KMS-11 (cell line): ENCODE results near the gene FOXP4.

Source experiments
- H2AFZ ChIP-seq: fragments of 200-600 bp; sonication (generic); 2 replicates; pipeline ENCODE4 v1.6.1; 2016; ENCODE audit warnings: antibody characterized with exemption, mixed run types, low read depth
- H3K27ac ChIP-seq: fragments of 200-600 bp; sonication (generic); 2 replicates; pipeline ENCODE4 v1.6.1; 2016; ENCODE audit warnings: mild to moderate bottlenecking, mixed run types
- H3K27me3 ChIP-seq: fragments of 200-600 bp; sonication (generic); 2 replicates; pipeline ENCODE4 v1.6.1; 2017; ENCODE audit warnings: mild to moderate bottlenecking, low read depth, mixed run types, moderate library complexity; ENCODE audit not compliant: insufficient read depth
- H3K36me3 ChIP-seq: fragments of 200-600 bp; sonication (generic); 2 replicates; pipeline ENCODE4 v1.6.1; 2017; ENCODE audit warnings: mild to moderate bottlenecking, mixed run types; ENCODE audit not compliant: insufficient read depth
- H3K4me1 ChIP-seq: fragments of 200-600 bp; sonication (generic); 2 replicates; pipeline ENCODE4 v1.6.1; 2016; ENCODE audit warnings: mild to moderate bottlenecking, low read depth, mixed run types; ENCODE audit not compliant: poor library complexity, severe bottlenecking
- H3K4me2 ChIP-seq: fragments of 200-600 bp; sonication (generic); 2 replicates; pipeline ENCODE4 v1.7.0; 2016; ENCODE audit warnings: mild to moderate bottlenecking, mixed run types
- H3K4me3 ChIP-seq: fragments of 200-600 bp; sonication (generic); IDR thresholded peaks from 2 replicates; pipeline ENCODE4 v1.6.1; 2017; ENCODE audit warnings: low read depth, low read length, mixed read lengths; ENCODE audit not compliant: insufficient read depth
- H3K79me2 ChIP-seq: fragments of 200-600 bp; sonication (generic); 2 replicates; pipeline ENCODE4 v1.6.1; 2016; ENCODE audit warnings: low read depth, mixed run types; ENCODE audit not compliant: insufficient read depth
- H3K9ac ChIP-seq: fragments of 200-600 bp; sonication (generic); 2 replicates; pipeline ENCODE4 v1.6.1; 2016; ENCODE audit warnings: mild to moderate bottlenecking, mixed run types
- H4K20me1 ChIP-seq: fragments of 200-600 bp; sonication (generic); 2 replicates; pipeline ENCODE4 v1.6.1; 2016; ENCODE audit warnings: mild to moderate bottlenecking, mixed run types; ENCODE audit not compliant: insufficient read depth
- CTCF ChIP-seq: fragments of 200-600 bp; sonication (generic); conservative IDR thresholded peaks from 2 replicates; pipeline ENCODE4 v1.6.1; 2017; ENCODE audit warnings: low read depth, mild to moderate bottlenecking, antibody characterized with exemption, low read length, moderate library complexity, mixed read lengths

FOXP4 gene

DNA sequence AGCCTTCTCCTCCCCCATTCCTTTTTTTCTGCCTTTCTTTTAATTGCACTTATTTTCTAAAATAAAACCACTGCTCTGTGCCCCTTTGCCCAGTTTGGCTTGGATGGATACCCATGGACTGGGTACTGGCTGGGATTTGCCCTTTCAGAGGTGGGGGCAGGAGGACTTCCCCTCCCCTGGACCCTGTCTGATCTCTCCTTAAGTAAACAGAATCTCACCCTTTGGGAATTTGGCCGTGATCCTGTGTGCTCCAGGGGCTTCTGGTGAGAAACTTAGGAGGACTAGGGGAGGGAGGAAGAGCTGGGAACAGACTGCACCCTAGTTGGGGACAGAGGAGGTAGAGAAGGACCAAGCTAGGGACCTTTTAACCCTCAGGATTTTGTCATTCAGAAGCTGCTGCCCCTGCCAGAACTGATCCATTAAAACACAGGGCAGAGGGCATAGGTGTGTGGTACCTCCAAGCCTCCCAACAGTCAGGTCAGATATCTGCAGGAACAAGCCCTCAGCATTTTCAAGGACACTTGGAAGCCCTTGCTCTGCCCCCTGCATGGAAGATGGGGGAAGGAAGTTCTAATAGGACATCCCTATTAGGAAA, 7.3 kb downstream of the FOXP4 start:
- no peaks in the 10 kb centered on the region for H4K20me1 ChIP-seq
- no peak overlapping the region for H3K9ac ChIP-seq
- no peaks in the 10 kb centered on the region for H3K36me3 ChIP-seq
- no peak overlapping the region for H3K4me3 ChIP-seq
- no peaks in the 10 kb centered on the region; the same call in 1 of the 2 replicates for H3K79me2 ChIP-seq
- H3K27ac ChIP-seq: no peak overlapping the region
- H3K4me1 ChIP-seq: no peaks in the 10 kb centered on the region
- TF ChIP-seq CTCF: no peak
- H2AFZ ChIP-seq: no peak overlapping the region
- no peaks in the 10 kb centered on the region for H3K27me3 ChIP-seq
- no peak overlapping the region for H3K4me2 ChIP-seq

DNA sequence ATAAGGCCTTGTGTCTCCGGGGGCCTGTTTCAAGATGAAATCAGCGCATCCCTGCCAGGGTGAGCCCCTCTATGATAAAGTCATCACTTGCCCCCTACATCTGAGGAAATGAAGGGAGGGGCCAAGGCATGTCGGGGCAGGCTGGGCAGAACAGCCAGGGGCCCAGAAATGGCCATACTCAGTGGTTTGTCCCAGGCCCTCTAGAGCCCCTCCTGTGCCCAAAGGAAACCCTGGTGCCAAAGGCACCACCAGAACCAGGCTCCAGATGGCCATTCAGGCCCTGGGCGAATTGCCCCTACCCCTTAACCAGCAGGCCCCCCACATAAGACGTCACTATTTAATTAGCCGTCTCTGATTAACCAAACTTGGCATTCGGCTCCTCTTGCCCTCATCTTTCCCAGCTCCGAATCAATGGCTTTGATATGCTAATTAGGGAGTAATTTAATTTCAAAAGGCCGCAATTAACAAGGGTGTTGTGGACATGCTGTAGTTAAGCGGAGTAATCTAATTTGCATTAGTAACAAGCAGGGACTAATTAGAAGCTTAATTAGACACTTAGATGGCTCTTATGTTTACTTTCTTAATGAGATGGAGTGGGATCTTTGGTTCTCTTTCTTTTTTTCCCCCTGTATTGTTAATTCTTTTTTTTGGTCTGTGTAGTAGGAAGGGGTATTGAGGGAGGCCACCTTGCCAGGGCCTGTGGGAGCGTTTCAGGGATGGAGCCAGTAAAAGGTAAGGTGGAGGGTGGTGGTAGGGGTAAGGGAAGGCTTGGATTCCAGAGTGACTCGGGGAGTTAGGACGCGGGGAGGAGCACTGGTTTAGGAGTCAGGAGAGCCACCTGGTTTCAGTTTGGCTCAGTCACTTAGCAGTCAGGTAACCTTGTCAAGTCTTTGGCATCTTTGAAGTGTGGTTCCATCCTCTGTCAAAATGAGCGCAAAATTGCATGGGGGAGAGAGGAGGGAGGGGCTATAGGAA, 9.4 kb downstream of the FOXP4 start:
- H3K27me3 ChIP-seq: no peaks in the 10 kb centered on the region
- H3K9ac ChIP-seq: no peak overlapping the region
- H3K4me3 ChIP-seq: no peak overlapping the region
- TF ChIP-seq CTCF: no peak
- no peaks in the 10 kb centered on the region for H3K4me1 ChIP-seq
- H3K27ac ChIP-seq: no peak overlapping the region
- H2AFZ ChIP-seq: no peak overlapping the region
- no peaks in the 10 kb centered on the region; the same call in 1 of the 2 replicates for H3K79me2 ChIP-seq
- no peak overlapping the region for H3K4me2 ChIP-seq
- H3K36me3 ChIP-seq: no peaks in the 10 kb centered on the region
- H4K20me1 ChIP-seq: no peaks in the 10 kb centered on the region

DNA sequence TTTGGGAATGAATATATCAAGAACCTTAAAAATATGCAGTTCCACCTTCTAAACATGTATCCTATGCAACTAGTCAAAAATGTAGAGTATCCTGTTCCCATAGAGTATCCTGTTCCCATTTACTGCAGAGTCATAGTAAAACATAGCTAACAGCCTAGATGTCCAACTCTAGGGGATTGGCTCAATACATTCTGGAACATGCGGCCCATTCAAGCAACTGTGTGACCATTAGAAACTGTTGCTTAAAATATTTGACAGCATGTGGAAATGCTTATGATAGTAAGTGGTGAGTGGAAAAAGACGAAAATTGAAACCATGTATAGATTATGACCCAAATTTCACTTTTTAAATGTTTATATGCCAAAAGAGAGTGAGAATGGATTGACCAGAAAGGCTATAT, 11.2 kb downstream of the FOXP4 start:
- H3K27ac ChIP-seq: no peak overlapping the region
- no peak for TF ChIP-seq CTCF
- no peak overlapping the region for H3K9ac ChIP-seq
- H4K20me1 ChIP-seq: no peaks in the 10 kb centered on the region
- no peaks in the 10 kb centered on the region for H3K79me2 ChIP-seq
- H3K27me3 ChIP-seq: no peaks in the 10 kb centered on the region
- no peak overlapping the region for H2AFZ ChIP-seq
- H3K36me3 ChIP-seq: no peaks in the 10 kb centered on the region
- H3K4me1 ChIP-seq: no peaks in the 10 kb centered on the region
- no peak overlapping the region for H3K4me2 ChIP-seq
- H3K4me3 ChIP-seq: no peak overlapping the region

DNA sequence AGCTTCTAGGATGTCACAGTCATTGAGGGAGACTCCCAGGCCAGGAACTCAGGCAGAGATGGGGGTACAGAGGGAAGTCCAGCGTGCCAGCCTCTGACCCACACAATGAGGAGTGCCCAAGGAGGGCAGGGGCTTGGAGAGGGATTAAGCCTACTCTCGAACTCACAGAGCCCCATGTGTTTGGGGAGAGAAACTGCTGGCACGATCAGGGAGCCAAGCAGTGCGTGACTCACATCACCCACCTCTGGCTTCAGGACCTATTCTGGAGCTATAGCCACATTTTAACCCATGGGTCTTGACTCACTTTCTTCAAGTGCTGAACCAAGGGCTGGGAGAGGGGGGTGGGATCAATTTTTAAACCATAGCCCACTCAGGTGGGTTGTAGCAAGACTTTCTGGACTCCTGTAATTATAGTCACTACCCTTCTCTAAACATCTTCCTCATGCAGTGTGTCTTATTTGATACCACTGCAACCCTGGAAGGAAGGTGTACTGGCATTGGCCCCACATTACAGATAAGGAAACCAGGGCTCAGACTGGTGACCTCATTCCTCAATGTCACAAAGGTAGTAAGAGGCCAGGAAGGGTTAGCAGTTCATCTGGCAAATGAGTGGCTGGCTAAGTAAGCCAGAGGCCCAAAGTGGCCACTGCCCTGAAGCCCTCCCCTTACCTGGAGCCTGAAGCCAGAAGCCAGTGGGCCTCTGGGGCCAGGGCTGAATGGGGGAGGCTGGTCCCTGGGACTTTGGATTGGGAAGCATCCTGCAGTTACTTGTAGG, 12.0 kb downstream of the FOXP4 start:
- Histone ChIP-seq H3K27ac (no peak overlapping the region), H2AFZ (no peak overlapping the region), H4K20me1 (no peaks in the 10 kb centered on the region), H3K27me3 (no peaks in the 10 kb centered on the region), H3K4me2 (no peak overlapping the region), H3K9ac (no peak overlapping the region), H3K4me3 (no peak overlapping the region), H3K36me3 (no peaks in the 10 kb centered on the region), H3K79me2 (no peaks in the 10 kb centered on the region), H3K4me1 (no peaks in the 10 kb centered on the region)
- no peak for TF ChIP-seq CTCF
